Activated CD8-positive, alpha-beta memory T cell treated with anti-CD3 and anti-CD28 coated beads, Interleukin-2, amount 50 U/mL, for 48 hours (primary cell): ENCODE measurements around the gene SMAD3.

Experiments
- DNase-seq: peaks from one replicate; pipeline ENCODE4 v3.0.0-alpha.2; 2020

SMAD3 gene

GRCh38 chr15:67036775-67037555 is 28.4 kb upstream of the SMAD3 start:
- DNase-seq, result no peak

- DNase-seq, result no peak
These were observed 27.7 kb upstream of the SMAD3 start for GRCh38 chr15:67037694-67038093.

GRCh38 chr15:67038736-67039135 is 26.7 kb upstream of the SMAD3 start:
- no peak for DNase-seq

- no peak for DNase-seq
These were observed 25.9 kb upstream of the SMAD3 start for GRCh38 chr15:67039384-67040075.

DNA sequence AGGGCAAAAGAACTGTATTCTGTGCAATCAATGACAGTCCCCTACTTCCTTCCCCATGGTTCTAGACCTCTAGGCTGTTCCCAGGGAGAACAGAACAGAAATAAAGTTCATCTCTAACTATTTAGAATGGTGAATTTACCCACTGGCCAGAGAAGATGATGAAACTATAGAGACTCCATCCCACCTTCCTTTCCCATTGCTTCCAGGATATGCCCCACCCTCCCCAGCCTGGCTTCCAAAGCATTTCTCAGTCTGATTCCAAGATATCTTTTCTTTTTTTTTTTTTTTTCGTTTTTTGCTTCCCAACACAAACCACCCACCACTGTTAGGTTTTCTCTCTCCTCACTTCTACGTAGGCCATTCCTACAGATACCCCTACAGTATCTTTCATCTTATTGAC is 25.1 kb upstream of the SMAD3 start:
- no peak for DNase-seq

DNA sequence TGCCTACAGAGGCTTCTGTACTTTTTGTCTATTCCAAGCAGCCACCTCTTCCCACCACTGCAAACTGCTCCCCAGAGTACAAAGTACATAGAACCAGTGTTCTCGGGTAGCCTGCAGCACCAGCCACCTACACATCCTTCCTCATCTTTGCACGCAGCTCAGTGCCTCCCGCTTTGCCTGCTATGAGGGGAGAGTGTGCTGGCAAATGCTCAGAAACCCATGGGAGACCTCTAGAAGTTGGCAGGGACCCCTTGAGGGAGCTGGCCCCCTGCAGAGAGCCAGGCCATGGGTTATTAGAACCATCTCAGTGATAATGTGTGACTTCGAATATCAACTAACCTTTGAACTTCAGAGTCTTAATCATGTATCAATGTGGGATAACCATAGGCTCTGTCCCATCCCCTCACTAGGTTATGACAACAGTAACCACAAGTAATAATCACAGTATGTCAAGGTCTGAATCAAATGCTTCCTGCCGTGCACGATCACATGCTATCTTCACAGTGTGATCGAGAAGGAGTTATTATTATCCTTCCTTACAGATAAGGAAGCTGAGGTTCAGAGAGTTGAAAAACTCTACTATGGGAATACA is 22.8 kb upstream of the SMAD3 start:
- DNase-seq, result no peak

GRCh38 chr15:67043939-67044771 is 21.2 kb upstream of the SMAD3 start:
- DNase-seq, result no peak

DNA sequence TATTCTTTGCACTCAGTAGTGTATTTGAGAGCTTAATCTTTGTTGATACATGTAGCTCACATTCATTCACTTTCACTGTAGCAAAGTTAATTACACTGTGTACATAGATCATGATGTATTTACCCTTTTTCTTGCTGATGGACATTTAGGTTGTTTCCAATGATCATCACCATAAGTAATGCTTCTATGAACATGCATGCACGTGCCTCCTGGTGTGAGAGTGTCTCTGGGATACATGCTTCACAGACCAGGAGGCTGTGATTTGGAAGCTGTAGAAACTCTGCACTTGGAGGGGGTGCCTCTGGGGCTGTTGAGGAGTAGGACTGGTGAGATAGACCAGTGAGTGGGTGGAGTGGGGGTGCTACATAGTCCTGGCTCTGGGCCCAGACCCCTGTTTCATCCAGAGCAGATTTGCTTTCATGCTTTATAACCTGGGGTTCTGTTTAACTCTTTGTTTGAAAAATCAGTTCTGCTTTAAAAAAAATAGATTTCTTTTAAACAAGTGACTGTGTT is 18.2 kb upstream of the SMAD3 start:
- DNase-seq, result no peak

- no peak for DNase-seq
These were observed 16.8 kb upstream of the SMAD3 start for GRCh38 chr15:67048281-67049279.

DNA sequence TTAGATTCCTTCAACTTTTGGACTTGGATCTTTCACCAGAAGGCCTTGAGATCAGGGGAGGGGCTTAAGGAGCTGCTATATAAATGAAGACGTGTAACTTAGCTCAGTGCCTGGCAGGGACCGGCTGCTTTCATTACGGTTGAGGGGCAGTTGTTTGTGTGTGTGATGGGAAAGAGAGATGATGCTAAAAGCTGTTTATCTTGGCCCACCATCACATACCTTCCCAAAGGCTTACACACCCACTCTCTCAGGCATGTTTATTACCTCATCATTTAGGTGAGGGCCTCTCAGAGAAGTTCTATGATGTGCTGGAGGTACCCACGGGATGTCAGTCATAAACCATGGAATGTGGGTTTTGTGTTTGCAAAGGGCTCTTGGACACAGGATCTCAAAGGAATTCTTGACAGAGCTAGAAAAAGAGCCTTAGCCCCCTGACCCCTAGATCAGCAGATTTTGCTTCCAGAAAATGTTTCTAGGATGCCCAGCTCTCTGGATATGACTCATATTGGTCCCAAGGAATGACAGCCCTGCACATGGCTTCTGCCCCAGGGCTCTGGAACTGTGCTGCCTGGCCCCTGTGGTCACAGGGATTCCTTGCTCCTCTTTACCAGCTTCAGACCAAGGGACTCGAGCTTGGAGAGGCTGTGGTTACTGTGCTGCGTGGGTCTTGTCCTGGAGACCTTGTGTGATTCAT is 15.9 kb upstream of the SMAD3 start:
- DNase-seq, result no peak

DNA sequence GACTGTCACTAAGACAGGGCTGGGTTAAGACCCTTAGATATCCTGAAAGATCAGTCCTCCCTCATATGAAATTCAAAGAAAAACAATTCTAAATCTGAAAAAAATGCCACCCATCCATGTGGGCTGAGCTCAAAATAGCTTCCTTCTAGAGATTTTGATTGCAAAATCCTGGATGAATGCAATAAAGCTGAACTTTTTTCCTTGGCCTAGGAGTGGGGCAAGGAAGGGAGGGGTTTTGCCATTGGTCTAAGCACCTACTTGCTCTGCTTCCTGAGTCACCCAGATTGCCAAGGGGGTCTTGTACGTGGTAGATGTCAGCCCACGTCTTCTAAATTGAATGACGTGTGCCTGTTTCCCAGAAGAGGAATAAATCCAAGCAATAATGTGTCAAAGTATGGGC is 15.3 kb upstream of the SMAD3 start:
- DNase-seq, result no peak

GRCh38 chr15:67050522-67051087 is 14.8 kb upstream of the SMAD3 start:
- no peak for DNase-seq

GRCh38 chr15:67051088-67052045 is 14.0 kb upstream of the SMAD3 start:
- no peak for DNase-seq

DNA sequence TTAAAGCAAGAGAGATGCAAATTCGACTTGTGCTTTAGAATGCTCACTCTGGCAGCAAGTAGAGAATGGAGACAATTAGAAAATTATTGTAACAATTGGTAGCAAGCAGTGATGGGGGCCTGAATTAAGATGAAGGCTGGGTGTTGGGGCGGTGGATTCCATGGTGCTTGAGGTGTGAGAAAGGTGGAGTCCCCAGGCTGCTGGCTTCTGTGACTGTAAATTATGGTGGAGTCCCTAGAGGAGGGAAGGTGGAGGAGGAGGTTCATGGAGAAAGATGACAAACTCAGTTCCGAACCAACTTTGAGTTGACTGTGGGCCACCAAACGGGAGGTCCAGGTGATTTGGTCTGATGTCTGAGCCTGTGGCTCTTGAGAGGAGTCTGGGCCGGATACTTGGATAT is 10.7 kb upstream of the SMAD3 start:
- DNase-seq, result no peak

DNA sequence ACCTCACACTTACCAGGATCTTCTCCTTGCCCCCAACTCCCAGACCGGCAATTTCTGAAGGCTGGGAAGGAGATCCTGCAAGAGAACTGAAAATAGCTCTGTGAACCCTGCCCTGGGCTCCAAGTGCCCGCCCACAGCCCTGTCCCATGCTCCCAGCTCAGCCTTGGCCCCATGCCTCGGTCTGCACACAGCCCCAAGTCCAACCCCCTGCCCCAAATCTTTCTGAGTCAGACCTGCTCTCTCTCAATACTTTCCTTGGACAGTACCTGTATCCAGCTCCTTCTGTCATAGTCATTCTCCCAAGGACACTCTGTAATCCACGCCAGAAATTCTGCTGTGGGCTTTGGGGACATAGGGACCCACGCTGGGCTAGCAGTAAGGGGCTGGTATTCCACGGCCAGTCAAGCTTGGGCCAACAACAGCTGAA is 6.3 kb upstream of the SMAD3 start:
- no peak for DNase-seq

GRCh38 chr15:67061811-67062368 is 3.5 kb upstream of the SMAD3 start:
- DNase-seq, result no peak

DNA sequence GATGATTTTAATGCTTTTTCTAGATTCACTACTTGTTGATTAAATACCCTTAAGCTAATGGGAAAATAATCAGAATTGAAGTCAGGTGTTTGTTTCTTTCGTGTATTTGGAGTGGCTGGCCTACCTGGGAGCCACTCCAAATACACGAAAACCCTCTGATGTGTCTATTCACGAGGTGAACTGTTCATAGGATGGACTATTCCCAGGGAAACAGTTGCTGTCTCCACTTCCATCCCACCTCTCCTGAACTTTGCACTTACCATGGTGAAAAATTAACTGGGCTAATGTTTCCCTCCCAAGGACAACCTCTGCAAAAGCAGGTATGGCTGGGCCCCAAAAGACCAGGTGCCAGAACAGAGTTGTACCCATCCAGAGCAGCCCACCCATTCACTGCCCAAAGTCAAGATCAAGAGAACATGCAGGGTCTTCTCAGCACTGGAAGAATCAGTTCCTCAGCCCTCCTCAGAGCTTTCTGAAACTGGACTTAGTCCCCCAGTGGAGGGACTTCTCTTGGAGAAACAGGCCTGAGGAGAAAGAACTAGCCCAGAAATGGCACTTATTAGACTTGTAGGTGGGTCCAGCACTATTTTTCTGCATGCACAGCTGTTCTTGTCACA is 2.9 kb upstream of the SMAD3 start:
- DNase-seq, result no peak
